ENCODE results near the gene PDGFD.

GRCh38 chr11:104060004-104060794, 103.7 kb downstream of the PDGFD start:
- TF ChIP-seq, protein P1, sequence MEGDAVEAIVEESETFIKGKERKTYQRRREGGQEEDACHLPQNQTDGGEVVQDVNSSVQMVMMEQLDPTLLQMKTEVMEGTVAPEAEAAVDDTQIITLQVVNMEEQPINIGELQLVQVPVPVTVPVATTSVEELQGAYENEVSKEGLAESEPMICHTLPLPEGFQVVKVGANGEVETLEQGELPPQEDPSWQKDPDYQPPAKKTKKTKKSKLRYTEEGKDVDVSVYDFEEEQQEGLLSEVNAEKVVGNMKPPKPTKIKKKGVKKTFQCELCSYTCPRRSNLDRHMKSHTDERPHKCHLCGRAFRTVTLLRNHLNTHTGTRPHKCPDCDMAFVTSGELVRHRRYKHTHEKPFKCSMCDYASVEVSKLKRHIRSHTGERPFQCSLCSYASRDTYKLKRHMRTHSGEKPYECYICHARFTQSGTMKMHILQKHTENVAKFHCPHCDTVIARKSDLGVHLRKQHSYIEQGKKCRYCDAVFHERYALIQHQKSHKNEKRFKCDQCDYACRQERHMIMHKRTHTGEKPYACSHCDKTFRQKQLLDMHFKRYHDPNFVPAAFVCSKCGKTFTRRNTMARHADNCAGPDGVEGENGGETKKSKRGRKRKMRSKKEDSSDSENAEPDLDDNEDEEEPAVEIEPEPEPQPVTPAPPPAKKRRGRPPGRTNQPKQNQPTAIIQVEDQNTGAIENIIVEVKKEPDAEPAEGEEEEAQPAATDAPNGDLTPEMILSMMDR (IDR thresholded peaks at IDR 0.05) = no peak
- no peak for TF ChIP-seq POLR2A (IDR thresholded peaks at IDR 0.05)
